Measurements from ENCODE around the gene CSF2. TPM values are rescaled to one million over a fixed set of nuclear protein-coding genes. Genes with fewer than 3 reads are reported as not detected.

Gene CSF2
- total and polyA plus RNA-seq, 2 of the 13 experiments (the other 11 are each of a cell fraction or from before 2014, with no cell fraction given): not detected

DNA sequence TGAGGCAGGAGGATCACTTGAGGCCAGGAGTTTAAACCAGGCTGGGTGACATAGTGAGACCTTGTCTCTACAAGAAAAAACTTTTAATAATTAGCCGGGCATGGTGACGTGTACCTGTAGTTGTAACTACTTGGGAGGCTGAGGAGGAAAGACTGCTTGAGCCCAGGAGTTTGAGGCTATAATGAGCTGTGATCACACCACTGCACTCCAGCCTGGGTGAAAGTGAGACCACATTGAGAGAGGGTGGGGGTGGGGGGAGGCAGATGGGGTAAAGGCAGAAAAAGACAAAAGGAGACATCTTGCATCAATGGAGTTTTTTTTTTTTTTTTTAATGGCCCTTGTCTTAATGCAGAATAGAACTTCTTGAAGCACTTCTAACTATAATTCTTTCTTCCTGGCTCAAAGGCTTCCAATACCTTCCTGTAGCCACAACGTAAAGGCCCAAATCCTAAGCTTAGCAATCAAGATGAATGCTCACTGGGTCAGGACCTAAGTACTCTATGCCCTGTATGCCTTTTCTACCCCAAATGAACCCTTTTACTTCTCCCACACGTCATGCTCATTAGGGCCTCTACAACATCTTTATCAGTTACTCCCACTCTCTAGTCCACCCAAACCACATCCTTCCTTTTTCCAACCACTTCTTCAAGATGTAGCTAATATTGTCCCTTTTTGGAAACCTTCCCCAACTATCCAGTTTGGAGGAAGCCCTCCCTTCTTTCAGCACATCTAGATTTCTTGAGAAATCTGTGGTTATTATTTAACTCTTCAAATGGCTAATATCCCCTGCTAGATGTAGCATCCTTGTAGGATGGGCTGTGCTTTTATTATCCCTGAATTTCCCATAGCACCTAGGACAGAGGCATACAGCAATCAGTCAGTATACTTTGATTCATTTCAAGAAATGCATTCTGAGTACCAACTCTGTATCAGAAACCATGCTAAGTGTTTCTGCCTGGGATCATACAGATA is 40.8 kb downstream of the CSF2 start (continued):
- TF ChIP-seq, protein P1, sequence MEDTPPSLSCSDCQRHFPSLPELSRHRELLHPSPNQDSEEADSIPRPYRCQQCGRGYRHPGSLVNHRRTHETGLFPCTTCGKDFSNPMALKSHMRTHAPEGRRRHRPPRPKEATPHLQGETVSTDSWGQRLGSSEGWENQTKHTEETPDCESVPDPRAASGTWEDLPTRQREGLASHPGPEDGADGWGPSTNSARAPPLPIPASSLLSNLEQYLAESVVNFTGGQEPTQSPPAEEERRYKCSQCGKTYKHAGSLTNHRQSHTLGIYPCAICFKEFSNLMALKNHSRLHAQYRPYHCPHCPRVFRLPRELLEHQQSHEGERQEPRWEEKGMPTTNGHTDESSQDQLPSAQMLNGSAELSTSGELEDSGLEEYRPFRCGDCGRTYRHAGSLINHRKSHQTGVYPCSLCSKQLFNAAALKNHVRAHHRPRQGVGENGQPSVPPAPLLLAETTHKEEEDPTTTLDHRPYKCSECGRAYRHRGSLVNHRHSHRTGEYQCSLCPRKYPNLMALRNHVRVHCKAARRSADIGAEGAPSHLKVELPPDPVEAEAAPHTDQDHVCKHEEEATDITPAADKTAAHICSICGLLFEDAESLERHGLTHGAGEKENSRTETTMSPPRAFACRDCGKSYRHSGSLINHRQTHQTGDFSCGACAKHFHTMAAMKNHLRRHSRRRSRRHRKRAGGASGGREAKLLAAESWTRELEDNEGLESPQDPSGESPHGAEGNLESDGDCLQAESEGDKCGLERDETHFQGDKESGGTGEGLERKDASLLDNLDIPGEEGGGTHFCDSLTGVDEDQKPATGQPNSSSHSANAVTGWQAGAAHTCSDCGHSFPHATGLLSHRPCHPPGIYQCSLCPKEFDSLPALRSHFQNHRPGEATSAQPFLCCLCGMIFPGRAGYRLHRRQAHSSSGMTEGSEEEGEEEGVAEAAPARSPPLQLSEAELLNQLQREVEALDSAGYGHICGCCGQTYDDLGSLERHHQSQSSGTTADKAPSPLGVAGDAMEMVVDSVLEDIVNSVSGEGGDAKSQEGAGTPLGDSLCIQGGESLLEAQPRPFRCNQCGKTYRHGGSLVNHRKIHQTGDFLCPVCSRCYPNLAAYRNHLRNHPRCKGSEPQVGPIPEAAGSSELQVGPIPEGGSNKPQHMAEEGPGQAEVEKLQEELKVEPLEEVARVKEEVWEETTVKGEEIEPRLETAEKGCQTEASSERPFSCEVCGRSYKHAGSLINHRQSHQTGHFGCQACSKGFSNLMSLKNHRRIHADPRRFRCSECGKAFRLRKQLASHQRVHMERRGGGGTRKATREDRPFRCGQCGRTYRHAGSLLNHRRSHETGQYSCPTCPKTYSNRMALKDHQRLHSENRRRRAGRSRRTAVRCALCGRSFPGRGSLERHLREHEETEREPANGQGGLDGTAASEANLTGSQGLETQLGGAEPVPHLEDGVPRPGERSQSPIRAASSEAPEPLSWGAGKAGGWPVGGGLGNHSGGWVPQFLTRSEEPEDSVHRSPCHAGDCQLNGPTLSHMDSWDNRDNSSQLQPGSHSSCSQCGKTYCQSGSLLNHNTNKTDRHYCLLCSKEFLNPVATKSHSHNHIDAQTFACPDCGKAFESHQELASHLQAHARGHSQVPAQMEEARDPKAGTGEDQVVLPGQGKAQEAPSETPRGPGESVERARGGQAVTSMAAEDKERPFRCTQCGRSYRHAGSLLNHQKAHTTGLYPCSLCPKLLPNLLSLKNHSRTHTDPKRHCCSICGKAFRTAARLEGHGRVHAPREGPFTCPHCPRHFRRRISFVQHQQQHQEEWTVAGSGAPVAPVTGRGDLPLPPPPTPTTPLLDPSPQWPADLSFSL (CRISPR knock-in tag; IDR thresholded peaks at IDR 0.05): no peak
- TF ChIP-seq PHB2 (IDR thresholded peaks at IDR 0.05; ENCODE audit: partially characterized antibody) (no peak), CREM (IDR thresholded peaks at IDR 0.05) (no peak), CREM (CRISPR knock-in tag; IDR thresholded peaks at IDR 0.05) (no peak)

DNA sequence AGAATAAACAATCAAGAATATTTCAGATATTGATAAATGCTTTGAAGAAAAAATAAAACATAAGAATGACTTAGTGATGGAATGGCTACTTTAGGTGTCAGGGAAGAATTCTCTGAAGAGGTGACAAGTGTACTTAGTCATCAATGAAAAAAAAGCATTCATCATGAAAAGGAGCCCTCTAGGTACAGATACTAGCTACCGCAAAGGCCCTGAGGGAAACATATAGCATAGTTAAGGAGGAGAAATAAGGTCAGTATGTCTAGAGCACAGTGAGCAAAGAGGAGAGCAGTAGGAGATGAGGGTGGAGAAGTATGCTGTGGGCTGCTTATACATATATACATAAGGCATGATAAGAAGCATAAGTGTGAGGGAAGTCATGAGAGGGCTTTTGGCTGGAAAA is 41.8 kb downstream of the CSF2 start:
- FAIRE-seq: no peak
- WGBS (ENCODE audit: low lambda C conversion rate): 97% methylated on average over 1 of the region's 1 CpG
- no peak overlapping the region for H3K27ac ChIP-seq (ENCODE audit: extremely low read length, insufficient read depth, low read length)
- no peak overlapping the region for H3K4me2 ChIP-seq (ENCODE audit: low read depth, low read length)
- no peaks in the 10 kb centered on the region; the same call in 1 of the 2 replicates for H3K4me1 ChIP-seq (ENCODE audit: insufficient read depth, low read length)
- ATAC-seq: no peak
- in situ Hi-C loops (cut with HindIII; ENCODE audit: extremely low pct_ligation_motif_present, low pct_unique_long_range_greater_than_20kb): no loop called here
- ChIA-PET CTCF (ENCODE audit: low intra/inter-chr PET ratio, low total read pairs) (no interaction called here), POLR2A (no interaction called here)
- no peak overlapping the region for H3K9ac ChIP-seq (ENCODE audit: insufficient read depth, low read depth, low read length)
- H3K4me3 ChIP-seq (replicated peaks in 1 of 3; ENCODE audit: insufficient read depth in 1 of 3, low read depth in 2 of 3, low read length in 3 of 3): no peak overlapping the region
- H3K79me2 ChIP-seq (ENCODE audit: insufficient read depth, low read length): no peaks in the 10 kb centered on the region
- intact Hi-C loops (cut with micrococcal nuclease; ENCODE audit: unreplicated experiment): no loop called here
- no peaks in the 10 kb centered on the region for H3K36me3 ChIP-seq (replicated peaks in 1 of 2; ENCODE audit: control insufficient read depth in 1 of 2, insufficient read depth in 2 of 2, low read length in 2 of 2)
- H3K27me3 ChIP-seq (ENCODE audit: control insufficient read depth in 1 of 2, insufficient read depth in 2 of 2, low read length in 2 of 2): no peaks in the 10 kb centered on the region
- no peaks in the 10 kb centered on the region for H3K9me3 ChIP-seq (ENCODE audit: low read length)
- no TSS peak for BruUV-seq (replicated peaks)
- TF ChIP-seq, protein P2, sequence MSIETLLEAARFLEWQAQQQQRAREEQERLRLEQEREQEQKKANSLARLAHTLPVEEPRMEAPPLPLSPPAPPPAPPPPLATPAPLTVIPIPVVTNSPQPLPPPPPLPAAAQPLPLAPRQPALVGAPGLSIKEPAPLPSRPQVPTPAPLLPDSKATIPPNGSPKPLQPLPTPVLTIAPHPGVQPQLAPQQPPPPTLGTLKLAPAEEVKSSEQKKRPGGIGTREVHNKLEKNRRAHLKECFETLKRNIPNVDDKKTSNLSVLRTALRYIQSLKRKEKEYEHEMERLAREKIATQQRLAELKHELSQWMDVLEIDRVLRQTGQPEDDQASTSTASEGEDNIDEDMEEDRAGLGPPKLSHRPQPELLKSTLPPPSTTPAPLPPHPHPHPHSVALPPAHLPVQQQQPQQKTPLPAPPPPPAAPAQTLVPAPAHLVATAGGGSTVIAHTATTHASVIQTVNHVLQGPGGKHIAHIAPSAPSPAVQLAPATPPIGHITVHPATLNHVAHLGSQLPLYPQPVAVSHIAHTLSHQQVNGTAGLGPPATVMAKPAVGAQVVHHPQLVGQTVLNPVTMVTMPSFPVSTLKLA (IDR thresholded peaks at IDR 0.05): no peak
- H4K20me1 ChIP-seq (ENCODE audit: insufficient read depth, low read length): no peaks in the 10 kb centered on the region
- DNase-seq (ENCODE audit: low spot score): no peak
- no peak overlapping the region for H2AFZ ChIP-seq (ENCODE audit: low read length)
